Measurements from ENCODE around the gene SLC35F1.

Gene SLC35F1

GRCh38 chr6:118292558-118292957 is 385.5 kb downstream of the SLC35F1 start:
- ChIA-PET POLR2A (no interaction called here), CTCF (interaction anchor here (0.6 to 2.2 kb wide), 4 partner anchors 9 to 307 kb away, joined by 3 to 4 read pairs (median 3); no protein-coding TSS in a partner anchor)
- DNase-seq (ENCODE audit: extremely low spot score): no peak
- no peak for TF ChIP-seq CTCF (IDR thresholded peaks at IDR 0.05; ENCODE audit: control extremely low read depth, extremely low read depth, low read depth, missing control alignments)

GRCh38 chr6:118294906-118295305 is 387.8 kb downstream of the SLC35F1 start:
- ChIA-PET CTCF (interaction anchor here (1.2 kb wide), 1 partner anchor 8 kb away, joined by 3 read pairs; no protein-coding TSS in a partner anchor), POLR2A (no interaction called here)
- no peak for DNase-seq (ENCODE audit: extremely low spot score)
- no peak for TF ChIP-seq CTCF (IDR thresholded peaks at IDR 0.05; ENCODE audit: control extremely low read depth, extremely low read depth, low read depth, missing control alignments)

GRCh38 chr6:118295336-118295735 is 388.3 kb downstream of the SLC35F1 start:
- CTCF ChIA-PET: interaction anchor here (1.2 kb wide), 1 partner anchor 8 kb away, joined by 3 read pairs; no protein-coding TSS in a partner anchor
- POLR2A ChIA-PET: no interaction called here
- no peak for DNase-seq (ENCODE audit: extremely low spot score)
- no peak for TF ChIP-seq CTCF (IDR thresholded peaks at IDR 0.05; ENCODE audit: control extremely low read depth, extremely low read depth, low read depth, missing control alignments)

GRCh38 chr6:118296129-118296901 is 389.3 kb downstream of the SLC35F1 start:
- ChIA-PET CTCF (interaction anchor here (1.2 kb wide), 2 partner anchors 9 to 71 kb away, joined by 3 read pairs; no protein-coding TSS in a partner anchor), POLR2A (no interaction called here)
- DNase-seq (ENCODE audit: extremely low spot score): no peak
- TF ChIP-seq CTCF (IDR thresholded peaks at IDR 0.05; ENCODE audit: control extremely low read depth, extremely low read depth, low read depth, missing control alignments): no peak

- no peak for TF ChIP-seq CTCF (IDR thresholded peaks at IDR 0.05; ENCODE audit: control extremely low read depth, extremely low read depth, low read depth, missing control alignments)
- POLR2A ChIA-PET: no interaction called here
- no peak for DNase-seq (ENCODE audit: extremely low spot score)
- CTCF ChIA-PET: no interaction called here
Measured at GRCh38 chr6:118297821-118298220, 390.8 kb downstream of the SLC35F1 start.

- TF ChIP-seq CTCF (IDR thresholded peaks at IDR 0.05; ENCODE audit: control extremely low read depth, extremely low read depth, low read depth, missing control alignments): no peak
- POLR2A ChIA-PET: no interaction called here
- DNase-seq (ENCODE audit: extremely low spot score): no peak
- CTCF ChIA-PET: no interaction called here
Measured at GRCh38 chr6:118298476-118299427, 391.7 kb downstream of the SLC35F1 start.

All from GM10248 (cell line).